WTC11 (cell line): ENCODE measurements around the gene UBE2R2. TPM values are rescaled to one million over a fixed set of nuclear protein-coding genes. Genes with fewer than 3 reads are reported as not detected.

Experiments
- ATAC-seq: fragments of 200-7000 bp; cut with Tn5 transposase; 2 replicates; pipeline ENCODE4 v1.10.0; 2021; ENCODE audit warnings: mild to moderate bottlenecking, moderate library complexity
- CTCF ChIA-PET: fragments of 300-600 bp; sonication (Branson Sonifier 250); formaldehyde crosslinking; loops from one replicate; lab custom pipeline; 2021; ENCODE audit warnings: antibody characterized with exemption; lab: Charles Lee
- POLR2A ChIA-PET: fragments of 350-600 bp; sonication (Branson Sonifier 250); formaldehyde crosslinking; loops from one replicate; lab custom pipeline; 2021; ENCODE audit warnings: antibody characterized with exemption; lab: Charles Lee
- DNase-seq: peaks from one replicate; pipeline ENCODE4 v3.0.0; 2021; ENCODE audit warnings: low spot score
- H3K27ac Mint-ChIP-seq: 2 replicates; pipeline ENCODE4 v1.8.0; 2021; ENCODE audit warnings: mixed read lengths
- H3K27me3 Mint-ChIP-seq: 2 replicates; pipeline ENCODE4 v1.8.0; 2021; ENCODE audit warnings: low read depth, mild to moderate bottlenecking, moderate library complexity, mixed read lengths
- H3K36me3 Mint-ChIP-seq: 2 replicates; pipeline ENCODE4 v1.8.0; 2021; ENCODE audit warnings: mixed read lengths
- H3K4me1 Mint-ChIP-seq: 2 replicates; pipeline ENCODE4 v1.8.0; 2022; ENCODE audit warnings: mixed read lengths
- H3K4me3 Mint-ChIP-seq: 2 replicates; pipeline ENCODE4 v1.8.0; 2021; ENCODE audit warnings: mild to moderate bottlenecking, moderate library complexity, mixed read lengths
- H3K9me3 Mint-ChIP-seq: 2 replicates; pipeline ENCODE4 v1.8.0; 2021; ENCODE audit warnings: mixed read lengths
- ATF1 ChIP-seq: sonication (generic); formaldehyde crosslinking; IDR thresholded peaks from 2 replicates; pipeline ENCODE4 v1.8.1; 2023; ENCODE audit warnings: mild to moderate bottlenecking, moderate library complexity, missing genetic modification reagents
- ATF6 ChIP-seq: sonication (generic); formaldehyde crosslinking; IDR thresholded peaks from 2 replicates; pipeline ENCODE4 v1.8.1; 2023; ENCODE audit warnings: mild to moderate bottlenecking, missing genetic modification reagents
- ESRRA ChIP-seq: sonication (generic); formaldehyde crosslinking; IDR thresholded peaks from 2 replicates; pipeline ENCODE4 v1.8.1; 2022; ENCODE audit warnings: mild to moderate bottlenecking, missing genetic modification reagents, borderline replicate concordance
- NFATC4 ChIP-seq: fragments of 250-450 bp; sonication (Bioruptor Pico); IDR thresholded peaks from 2 replicates; pipeline ENCODE4 v1.9.0; 2021; ENCODE audit warnings: mild to moderate bottlenecking
- NFE2L1 ChIP-seq: sonication (generic); formaldehyde crosslinking; IDR thresholded peaks from 2 replicates; pipeline ENCODE4 v1.8.1; 2023; ENCODE audit warnings: missing genetic modification reagents
- NR1H2 ChIP-seq: sonication (generic); formaldehyde crosslinking; IDR thresholded peaks from 2 replicates; pipeline ENCODE4 v1.9.0; 2021; ENCODE audit warnings: mild to moderate bottlenecking, moderate library complexity, missing genetic modification reagents
- PREB ChIP-seq: sonication (generic); formaldehyde crosslinking; IDR thresholded peaks from 2 replicates; pipeline ENCODE4 v1.8.1; 2022; ENCODE audit warnings: mild to moderate bottlenecking, missing genetic modification reagents, moderate library complexity, borderline replicate concordance
- ZNF396 ChIP-seq: fragments of 250-450 bp; sonication (Bioruptor Pico); IDR thresholded peaks from 2 replicates; pipeline ENCODE4 v1.8.0; 2021; ENCODE audit warnings: mild to moderate bottlenecking, moderate library complexity, borderline replicate concordance
- total RNA-seq: library from RNA; stranded (reverse); gene quantifications from 3 replicates; pipeline ENCODE4 v1.2.3, GENCODE V29; 2021
- TF ChIP-seq, protein P1 (sequence below): sonication (generic); formaldehyde crosslinking; IDR thresholded peaks from 2 replicates; pipeline ENCODE4 v1.8.1; 2023; ENCODE audit warnings: mild to moderate bottlenecking, missing genetic modification reagents, borderline replicate concordance
- TF ChIP-seq, protein P2 (sequence below): sonication (generic); formaldehyde crosslinking; IDR thresholded peaks from 2 replicates; pipeline ENCODE4 v1.8.0; 2022; ENCODE audit warnings: mild to moderate bottlenecking, missing genetic modification reagents
- TF ChIP-seq, protein P3 (sequence below): fragments of 250-450 bp; sonication (Bioruptor Pico); IDR thresholded peaks from 2 replicates; pipeline ENCODE4 v1.8.0; 2021; ENCODE audit warnings: mild to moderate bottlenecking
- TF ChIP-seq, protein P4 (sequence below): fragments of 200-600 bp; IDR thresholded peaks from 2 replicates; pipeline ENCODE4 v1.8.0; 2022; ENCODE audit warnings: antibody characterized with exemption
- TF ChIP-seq, protein P5 (sequence below): sonication (generic); formaldehyde crosslinking; IDR thresholded peaks from 2 replicates; pipeline ENCODE4 v1.8.1; 2022; ENCODE audit warnings: low read depth, missing genetic modification reagents, borderline replicate concordance

Gene UBE2R2
- total RNA-seq, 1 experiment from 2014 or later = 45.0 TPM

DNA sequence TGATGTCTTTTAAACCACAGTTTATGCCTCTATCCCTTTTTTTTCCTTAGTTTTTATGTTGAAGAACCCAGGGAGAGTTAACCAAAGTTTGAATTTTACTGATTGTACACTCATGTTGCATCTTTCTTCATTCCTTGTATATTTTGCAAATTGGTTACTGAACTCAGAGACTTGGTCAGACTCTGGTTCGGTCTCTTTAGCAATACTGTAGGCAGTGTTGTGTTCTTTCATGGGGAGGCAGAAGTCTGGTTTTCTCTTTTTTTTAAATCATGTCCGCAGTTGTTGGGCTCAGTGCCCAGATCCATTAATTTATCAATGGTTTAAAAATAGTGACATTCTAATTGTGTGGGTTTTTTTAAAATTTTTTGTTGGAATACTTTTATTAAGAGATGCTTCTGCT, 23.4 kb downstream of the UBE2R2 start:
- DNase-seq (no peak), ATAC-seq (no peak)
- Mint-ChIP-seq H3K27ac (peak overlapping the region; percentile 32), H3K36me3 (peaks cover 8% of the 10 kb centered on the region), H3K27me3 (no peaks in the 10 kb centered on the region), H3K9me3 (0 out of 2 replicates have a peak, but pooled peaks cover 6% of the 10 kb centered on the region), H3K4me1 (no peaks in the 10 kb centered on the region), H3K4me3 (no peak overlapping the region)
- POLR2A ChIA-PET = no interaction called here
- CTCF ChIA-PET = interaction anchor here (1.5 kb wide), 1 partner anchor 27 kb away, joined by 5 read pairs; no protein-coding TSS in a partner anchor
- TF ChIP-seq, protein P1, sequence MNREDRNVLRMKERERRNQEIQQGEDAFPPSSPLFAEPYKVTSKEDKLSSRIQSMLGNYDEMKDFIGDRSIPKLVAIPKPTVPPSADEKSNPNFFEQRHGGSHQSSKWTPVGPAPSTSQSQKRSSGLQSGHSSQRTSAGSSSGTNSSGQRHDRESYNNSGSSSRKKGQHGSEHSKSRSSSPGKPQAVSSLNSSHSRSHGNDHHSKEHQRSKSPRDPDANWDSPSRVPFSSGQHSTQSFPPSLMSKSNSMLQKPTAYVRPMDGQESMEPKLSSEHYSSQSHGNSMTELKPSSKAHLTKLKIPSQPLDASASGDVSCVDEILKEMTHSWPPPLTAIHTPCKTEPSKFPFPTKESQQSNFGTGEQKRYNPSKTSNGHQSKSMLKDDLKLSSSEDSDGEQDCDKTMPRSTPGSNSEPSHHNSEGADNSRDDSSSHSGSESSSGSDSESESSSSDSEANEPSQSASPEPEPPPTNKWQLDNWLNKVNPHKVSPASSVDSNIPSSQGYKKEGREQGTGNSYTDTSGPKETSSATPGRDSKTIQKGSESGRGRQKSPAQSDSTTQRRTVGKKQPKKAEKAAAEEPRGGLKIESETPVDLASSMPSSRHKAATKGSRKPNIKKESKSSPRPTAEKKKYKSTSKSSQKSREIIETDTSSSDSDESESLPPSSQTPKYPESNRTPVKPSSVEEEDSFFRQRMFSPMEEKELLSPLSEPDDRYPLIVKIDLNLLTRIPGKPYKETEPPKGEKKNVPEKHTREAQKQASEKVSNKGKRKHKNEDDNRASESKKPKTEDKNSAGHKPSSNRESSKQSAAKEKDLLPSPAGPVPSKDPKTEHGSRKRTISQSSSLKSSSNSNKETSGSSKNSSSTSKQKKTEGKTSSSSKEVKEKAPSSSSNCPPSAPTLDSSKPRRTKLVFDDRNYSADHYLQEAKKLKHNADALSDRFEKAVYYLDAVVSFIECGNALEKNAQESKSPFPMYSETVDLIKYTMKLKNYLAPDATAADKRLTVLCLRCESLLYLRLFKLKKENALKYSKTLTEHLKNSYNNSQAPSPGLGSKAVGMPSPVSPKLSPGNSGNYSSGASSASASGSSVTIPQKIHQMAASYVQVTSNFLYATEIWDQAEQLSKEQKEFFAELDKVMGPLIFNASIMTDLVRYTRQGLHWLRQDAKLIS (CRISPR knock-in tag) = no peak
- TF ChIP-seq, protein P2, sequence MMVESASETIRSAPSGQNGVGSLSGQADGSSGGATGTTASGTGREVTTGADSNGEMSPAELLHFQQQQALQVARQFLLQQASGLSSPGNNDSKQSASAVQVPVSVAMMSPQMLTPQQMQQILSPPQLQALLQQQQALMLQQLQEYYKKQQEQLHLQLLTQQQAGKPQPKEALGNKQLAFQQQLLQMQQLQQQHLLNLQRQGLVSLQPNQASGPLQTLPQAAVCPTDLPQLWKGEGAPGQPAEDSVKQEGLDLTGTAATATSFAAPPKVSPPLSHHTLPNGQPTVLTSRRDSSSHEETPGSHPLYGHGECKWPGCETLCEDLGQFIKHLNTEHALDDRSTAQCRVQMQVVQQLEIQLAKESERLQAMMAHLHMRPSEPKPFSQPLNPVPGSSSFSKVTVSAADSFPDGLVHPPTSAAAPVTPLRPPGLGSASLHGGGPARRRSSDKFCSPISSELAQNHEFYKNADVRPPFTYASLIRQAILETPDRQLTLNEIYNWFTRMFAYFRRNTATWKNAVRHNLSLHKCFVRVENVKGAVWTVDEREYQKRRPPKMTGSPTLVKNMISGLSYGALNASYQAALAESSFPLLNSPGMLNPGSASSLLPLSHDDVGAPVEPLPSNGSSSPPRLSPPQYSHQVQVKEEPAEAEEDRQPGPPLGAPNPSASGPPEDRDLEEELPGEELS = no peak
- TF ChIP-seq ATF6 (no peak), ESRRA (CRISPR knock-in tag) (no peak), NR1H2 (CRISPR knock-in tag) (no peak), NFATC4 (CRISPR knock-in tag) (no peak), NFE2L1 (CRISPR knock-in tag) (no peak), ATF1 (no peak), ZNF396 (CRISPR knock-in tag) (no peak), PREB (no peak)
- TF ChIP-seq, protein P3, sequence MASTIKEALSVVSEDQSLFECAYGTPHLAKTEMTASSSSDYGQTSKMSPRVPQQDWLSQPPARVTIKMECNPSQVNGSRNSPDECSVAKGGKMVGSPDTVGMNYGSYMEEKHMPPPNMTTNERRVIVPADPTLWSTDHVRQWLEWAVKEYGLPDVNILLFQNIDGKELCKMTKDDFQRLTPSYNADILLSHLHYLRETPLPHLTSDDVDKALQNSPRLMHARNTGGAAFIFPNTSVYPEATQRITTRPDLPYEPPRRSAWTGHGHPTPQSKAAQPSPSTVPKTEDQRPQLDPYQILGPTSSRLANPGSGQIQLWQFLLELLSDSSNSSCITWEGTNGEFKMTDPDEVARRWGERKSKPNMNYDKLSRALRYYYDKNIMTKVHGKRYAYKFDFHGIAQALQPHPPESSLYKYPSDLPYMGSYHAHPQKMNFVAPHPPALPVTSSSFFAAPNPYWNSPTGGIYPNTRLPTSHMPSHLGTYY (CRISPR knock-in tag) = no peak
- TF ChIP-seq, protein P4, sequence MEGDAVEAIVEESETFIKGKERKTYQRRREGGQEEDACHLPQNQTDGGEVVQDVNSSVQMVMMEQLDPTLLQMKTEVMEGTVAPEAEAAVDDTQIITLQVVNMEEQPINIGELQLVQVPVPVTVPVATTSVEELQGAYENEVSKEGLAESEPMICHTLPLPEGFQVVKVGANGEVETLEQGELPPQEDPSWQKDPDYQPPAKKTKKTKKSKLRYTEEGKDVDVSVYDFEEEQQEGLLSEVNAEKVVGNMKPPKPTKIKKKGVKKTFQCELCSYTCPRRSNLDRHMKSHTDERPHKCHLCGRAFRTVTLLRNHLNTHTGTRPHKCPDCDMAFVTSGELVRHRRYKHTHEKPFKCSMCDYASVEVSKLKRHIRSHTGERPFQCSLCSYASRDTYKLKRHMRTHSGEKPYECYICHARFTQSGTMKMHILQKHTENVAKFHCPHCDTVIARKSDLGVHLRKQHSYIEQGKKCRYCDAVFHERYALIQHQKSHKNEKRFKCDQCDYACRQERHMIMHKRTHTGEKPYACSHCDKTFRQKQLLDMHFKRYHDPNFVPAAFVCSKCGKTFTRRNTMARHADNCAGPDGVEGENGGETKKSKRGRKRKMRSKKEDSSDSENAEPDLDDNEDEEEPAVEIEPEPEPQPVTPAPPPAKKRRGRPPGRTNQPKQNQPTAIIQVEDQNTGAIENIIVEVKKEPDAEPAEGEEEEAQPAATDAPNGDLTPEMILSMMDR = no peak
- TF ChIP-seq, protein P5, sequence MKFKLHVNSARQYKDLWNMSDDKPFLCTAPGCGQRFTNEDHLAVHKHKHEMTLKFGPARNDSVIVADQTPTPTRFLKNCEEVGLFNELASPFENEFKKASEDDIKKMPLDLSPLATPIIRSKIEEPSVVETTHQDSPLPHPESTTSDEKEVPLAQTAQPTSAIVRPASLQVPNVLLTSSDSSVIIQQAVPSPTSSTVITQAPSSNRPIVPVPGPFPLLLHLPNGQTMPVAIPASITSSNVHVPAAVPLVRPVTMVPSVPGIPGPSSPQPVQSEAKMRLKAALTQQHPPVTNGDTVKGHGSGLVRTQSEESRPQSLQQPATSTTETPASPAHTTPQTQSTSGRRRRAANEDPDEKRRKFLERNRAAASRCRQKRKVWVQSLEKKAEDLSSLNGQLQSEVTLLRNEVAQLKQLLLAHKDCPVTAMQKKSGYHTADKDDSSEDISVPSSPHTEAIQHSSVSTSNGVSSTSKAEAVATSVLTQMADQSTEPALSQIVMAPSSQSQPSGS (CRISPR knock-in tag) = no peak
